Vagina (tissue), 2 donors: ENCODE results near the gene TEKTIP1. TPM values are rescaled to one million over a fixed set of nuclear protein-coding genes. Genes with fewer than 3 reads are reported as not detected.
A peak's percentile ranks its signal among the peaks of the same experiment; 100 is the strongest.

Experiments used
- DNase-seq, 2 donors: peaks; one replicate each; pipeline ENCODE4 v3.0.0-alpha.2; 2017; ENCODE audit errors: extremely low spot score in 2 of 2
- H3K27ac ChIP-seq: fragments of 200-600 bp; sonication (generic); one replicate; pipeline ENCODE4 v1.5.1; 2019
- H3K27me3 ChIP-seq: fragments of 200-600 bp; sonication (generic); one replicate; pipeline ENCODE4 v1.5.1; 2019
- H3K36me3 ChIP-seq, 2 donors: fragments of 200-600 bp; sonication (generic); one replicate each; pipeline ENCODE4 v1.5.1; 2017 to 2019
- H3K4me1 ChIP-seq: fragments of 200-600 bp; sonication (generic); one replicate; pipeline ENCODE4 v1.5.1; 2019
- H3K4me3 ChIP-seq, 2 donors: fragments of 200-600 bp; sonication (generic); 1 replicate in 1 of 2; 2 replicates in 1 of 2; pipeline ENCODE4 v1.5.1; 2016 to 2019
- H3K9me3 ChIP-seq: fragments of 200-600 bp; sonication (generic); one replicate; pipeline ENCODE4 v1.5.1; 2019
- POLR2A ChIP-seq, 2 donors: fragments of 450-650 bp; IDR thresholded peaks; one replicate each; pipeline ENCODE4 v1.6.1; 2017; ENCODE audit warnings: antibody characterized with exemption in 2 of 2, mild to moderate bottlenecking in 2 of 2, moderate library complexity in 2 of 2
- POLR2AphosphoS5 ChIP-seq, 2 donors: sonication (generic); formaldehyde crosslinking; IDR thresholded peaks; one replicate each; pipeline ENCODE4 v1.9.0; 2017; ENCODE audit warnings: antibody characterized with exemption in 2 of 2, mild to moderate bottlenecking in 2 of 2, low read depth in 1 of 2; ENCODE audit not compliant: insufficient read depth in 1 of 2
- intact Hi-C: fragments of 100-400 bp; cut with DNase I; formaldehyde crosslinking; loops from one replicate; pipeline ENCODE4 v1.15.1; 2023
- total RNA-seq: library from RNA; depleted of rRNA; stranded (reverse); fragments of >200 nt; gene quantifications from one replicate; pipeline ENCODE4 v1.2.3, GENCODE V29; 2016
- TF ChIP-seq, protein P1 (sequence below), 3 experiments: fragments of 450-650 bp in 2 of 3; fragments of 200-600 bp in 1 of 3; sonication (generic) in 1 of 3; IDR thresholded peaks; one replicate each; pipeline ENCODE4 v1.5.1; 2017 to 2019; ENCODE audit warnings: antibody characterized with exemption in 3 of 3, mild to moderate bottlenecking in 2 of 3, moderate library complexity in 2 of 3

The TEKTIP1 gene
- total RNA-seq, 1 donor from 2014 or later, result not detected

DNA sequence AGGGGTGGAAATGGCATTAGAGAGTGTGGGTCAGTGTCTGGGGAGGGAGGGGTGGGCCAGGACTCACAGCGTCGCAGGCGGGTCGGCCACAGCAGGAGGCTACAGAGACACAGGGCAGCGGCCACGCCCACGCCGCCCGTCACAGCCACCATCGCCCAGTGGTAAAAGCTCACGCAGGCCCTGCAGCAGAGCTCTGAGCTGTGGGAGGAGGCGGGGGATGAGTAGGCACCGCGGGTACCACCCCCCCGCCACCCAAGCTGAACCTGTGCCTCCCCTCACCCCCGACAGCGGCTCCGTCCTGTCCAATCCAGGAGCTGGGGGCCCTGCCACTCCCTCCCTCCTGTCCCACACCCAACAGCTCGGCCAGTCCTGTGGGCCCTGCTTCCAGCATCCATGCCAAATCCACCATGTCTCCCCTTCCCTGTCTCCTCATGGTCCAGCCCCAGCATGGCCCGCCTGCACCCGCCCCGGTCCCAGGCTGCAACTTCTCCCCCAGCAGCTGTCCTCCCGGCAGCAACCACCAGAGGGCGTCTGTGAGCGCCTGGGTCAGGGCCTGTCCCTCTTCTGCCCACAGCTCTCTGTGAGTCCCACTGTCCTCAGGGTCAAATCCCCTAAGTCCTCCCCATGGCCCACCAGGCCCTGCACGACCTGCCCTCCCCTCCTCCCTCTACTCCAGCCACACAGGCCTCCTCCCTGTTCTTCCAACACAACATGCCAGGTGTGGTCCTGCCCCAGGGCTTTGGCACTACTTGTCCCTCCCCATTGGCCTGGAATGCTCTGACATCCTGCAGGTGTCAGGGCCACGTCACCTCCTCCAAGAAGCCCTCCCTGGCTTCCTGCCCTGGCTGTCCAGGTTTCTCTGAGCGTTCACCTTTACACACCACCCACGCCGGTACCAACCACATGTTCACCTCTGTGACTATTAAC, 6.0 kb downstream of the TEKTIP1 start:
- Histone ChIP-seq H3K9me3 (no peaks in the 10 kb centered on the region), H3K36me3 (peaks cover 0 to 7% of the 10 kb centered on the region in 2 donors), H3K27me3 (no peaks in the 10 kb centered on the region), H3K4me3 (no peak overlapping the region), H3K27ac (no peak overlapping the region), H3K4me1 (no peaks in the 10 kb centered on the region)
- TF ChIP-seq, protein P1, sequence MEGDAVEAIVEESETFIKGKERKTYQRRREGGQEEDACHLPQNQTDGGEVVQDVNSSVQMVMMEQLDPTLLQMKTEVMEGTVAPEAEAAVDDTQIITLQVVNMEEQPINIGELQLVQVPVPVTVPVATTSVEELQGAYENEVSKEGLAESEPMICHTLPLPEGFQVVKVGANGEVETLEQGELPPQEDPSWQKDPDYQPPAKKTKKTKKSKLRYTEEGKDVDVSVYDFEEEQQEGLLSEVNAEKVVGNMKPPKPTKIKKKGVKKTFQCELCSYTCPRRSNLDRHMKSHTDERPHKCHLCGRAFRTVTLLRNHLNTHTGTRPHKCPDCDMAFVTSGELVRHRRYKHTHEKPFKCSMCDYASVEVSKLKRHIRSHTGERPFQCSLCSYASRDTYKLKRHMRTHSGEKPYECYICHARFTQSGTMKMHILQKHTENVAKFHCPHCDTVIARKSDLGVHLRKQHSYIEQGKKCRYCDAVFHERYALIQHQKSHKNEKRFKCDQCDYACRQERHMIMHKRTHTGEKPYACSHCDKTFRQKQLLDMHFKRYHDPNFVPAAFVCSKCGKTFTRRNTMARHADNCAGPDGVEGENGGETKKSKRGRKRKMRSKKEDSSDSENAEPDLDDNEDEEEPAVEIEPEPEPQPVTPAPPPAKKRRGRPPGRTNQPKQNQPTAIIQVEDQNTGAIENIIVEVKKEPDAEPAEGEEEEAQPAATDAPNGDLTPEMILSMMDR (IDR thresholded peaks at IDR 0.05), result peak; percentile 78 to 92 (median 81)
- TF ChIP-seq POLR2A (IDR thresholded peaks at IDR 0.05) (no peak), POLR2AphosphoS5 (IDR thresholded peaks at IDR 0.05; ENCODE audit: insufficient read depth in 1 of 2, low read depth in 1 of 2) (peak in 1 of 2 donors; percentile 22)
- intact Hi-C loops, result loop anchor here (2.0 to 10.0 kb wide), 2 partner anchors 74 to 160 kb away; partner anchors contain the start of genes PIP5K1C and TJP3
- no peak for DNase-seq

DNA sequence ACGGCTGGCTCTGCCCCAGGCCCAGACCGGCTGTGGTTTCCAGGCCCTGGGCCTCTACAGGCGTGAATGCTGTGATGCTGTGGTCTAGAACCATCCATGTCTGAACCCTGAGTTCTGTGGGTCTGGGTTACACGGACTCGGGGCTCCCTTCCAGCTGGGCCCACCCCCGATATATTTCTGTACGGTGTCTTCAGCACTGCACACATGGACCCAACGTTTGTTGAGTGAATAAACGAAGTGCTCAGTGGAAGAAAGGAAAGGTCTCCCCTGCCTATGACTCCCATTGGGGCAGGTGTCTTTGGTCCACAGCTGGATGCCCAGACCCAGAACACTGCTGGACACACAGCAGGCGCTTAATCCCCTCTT, 6.7 kb downstream of the TEKTIP1 start:
- Histone ChIP-seq H3K4me1 (no peaks in the 10 kb centered on the region), H3K27ac (no peak overlapping the region), H3K9me3 (no peaks in the 10 kb centered on the region), H3K4me3 (no peak overlapping the region), H3K36me3 (peaks cover 0 to 7% of the 10 kb centered on the region in 2 donors), H3K27me3 (no peaks in the 10 kb centered on the region)
- no peak for TF ChIP-seq POLR2AphosphoS5 (IDR thresholded peaks at IDR 0.05; ENCODE audit: insufficient read depth in 1 of 2, low read depth in 1 of 2)
- DNase-seq, result no peak
- intact Hi-C loops, result loop anchor here (2.0 to 10.0 kb wide), 2 partner anchors 73 to 159 kb away; partner anchors contain the start of genes PIP5K1C and TJP3

DNA sequence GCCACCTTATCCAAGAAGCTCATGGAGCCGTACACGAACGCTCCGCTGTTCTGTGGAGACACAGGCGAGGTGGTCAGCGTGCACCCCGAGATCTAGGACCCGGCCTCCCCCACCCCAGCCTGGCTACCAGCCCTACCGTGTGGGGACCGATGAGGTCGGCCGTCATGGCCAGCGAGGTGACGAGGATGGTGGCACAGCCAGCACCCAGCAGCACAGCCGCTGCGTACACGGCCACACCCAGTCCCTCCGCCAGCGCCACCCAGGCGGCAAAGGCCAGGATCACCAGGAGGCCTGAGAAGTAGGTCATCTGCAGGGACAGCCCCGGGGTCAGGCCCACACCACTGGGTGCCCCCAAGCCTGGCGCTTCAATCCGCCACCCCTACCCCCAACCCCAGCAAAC, 7.1 kb downstream of the TEKTIP1 start:
- Histone ChIP-seq H3K27me3 (no peaks in the 10 kb centered on the region), H3K4me3 (no peak overlapping the region), H3K4me1 (no peaks in the 10 kb centered on the region), H3K36me3 (peaks cover 0 to 7% of the 10 kb centered on the region in 2 donors), H3K9me3 (no peaks in the 10 kb centered on the region), H3K27ac (no peak overlapping the region)
- TF ChIP-seq, protein P1 (IDR thresholded peaks at IDR 0.05), result no peak
- TF ChIP-seq POLR2AphosphoS5 (IDR thresholded peaks at IDR 0.05; ENCODE audit: insufficient read depth in 1 of 2, low read depth in 1 of 2), result no peak
- no peak for TF ChIP-seq POLR2A (IDR thresholded peaks at IDR 0.05)
- DNase-seq, result no peak
- intact Hi-C loops, result loop anchor here (10.0 kb wide), 1 partner anchor 159 kb away; the partner anchor contains the start of genes PIP5K1C and TJP3

DNA sequence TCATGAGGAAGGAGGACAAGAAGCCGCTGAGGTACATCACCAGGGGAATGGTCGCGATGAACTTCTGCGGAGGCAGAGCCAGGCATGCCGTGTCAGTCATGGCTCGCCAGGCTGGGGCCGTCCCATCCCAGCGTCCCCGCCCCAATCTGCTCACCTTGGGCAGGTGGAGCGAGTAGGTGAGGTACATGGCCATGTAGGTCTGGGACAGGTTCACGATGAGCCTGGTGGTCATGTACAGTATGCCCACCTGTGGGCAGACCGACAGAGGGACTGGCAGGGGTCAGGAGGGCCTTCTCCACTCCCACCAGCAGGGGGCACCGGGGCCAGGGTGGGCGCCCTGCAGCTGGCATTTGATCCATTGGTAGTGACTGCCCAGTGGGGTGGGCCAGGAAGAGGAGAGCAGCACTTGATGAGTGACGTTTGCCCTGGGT, 8.3 kb downstream of the TEKTIP1 start:
- intact Hi-C loops, result loop anchor here (10.0 kb wide), 1 partner anchor 157 kb away; the partner anchor contains the start of genes PIP5K1C and TJP3
- Histone ChIP-seq H3K4me1 (no peaks in the 10 kb centered on the region), H3K27me3 (no peaks in the 10 kb centered on the region), H3K9me3 (no peaks in the 10 kb centered on the region), H3K27ac (no peak overlapping the region), H3K4me3 (no peak overlapping the region), H3K36me3 (peaks cover 0 to 7% of the 10 kb centered on the region in 2 donors)
- no peak for DNase-seq
- no peak for TF ChIP-seq POLR2A (IDR thresholded peaks at IDR 0.05)
- TF ChIP-seq, protein P1 (IDR thresholded peaks at IDR 0.05), result peak in 1 of 3 experiments; percentile 24

DNA sequence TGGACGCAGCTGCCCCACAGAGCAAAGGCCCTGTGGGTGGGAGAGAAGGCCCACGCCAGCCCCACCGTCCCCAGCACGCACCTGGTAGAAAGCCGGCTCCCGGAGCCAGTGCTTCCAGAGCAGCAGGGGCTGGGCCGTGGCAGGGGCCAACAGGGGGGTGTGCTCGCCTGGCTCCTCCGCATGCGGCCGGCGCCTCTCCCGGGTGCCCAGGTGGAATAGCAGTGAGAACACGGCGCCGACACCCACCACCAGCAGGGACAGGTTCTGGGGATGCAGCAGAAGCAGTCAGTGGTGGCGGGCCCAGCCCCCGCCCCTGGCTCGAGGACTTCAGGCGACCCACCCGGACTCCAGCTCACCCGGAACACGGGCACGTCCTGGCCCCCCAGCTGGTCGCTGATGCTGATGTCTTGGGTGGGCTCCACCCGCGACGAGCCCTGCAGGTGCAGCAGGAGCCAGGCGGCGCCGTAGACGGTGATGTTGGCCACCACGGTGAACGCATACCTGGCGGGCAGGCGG, 8.9 kb downstream of the TEKTIP1 start:
- intact Hi-C loops, result loop anchor here (10.0 kb wide), 1 partner anchor 157 kb away; the partner anchor contains the start of genes PIP5K1C and TJP3
- TF ChIP-seq POLR2A (IDR thresholded peaks at IDR 0.05), result no peak
- no peak for TF ChIP-seq POLR2AphosphoS5 (IDR thresholded peaks at IDR 0.05; ENCODE audit: insufficient read depth in 1 of 2, low read depth in 1 of 2)
- TF ChIP-seq, protein P1 (IDR thresholded peaks at IDR 0.05), result no peak
- peaks cover 0 to 7% of the 10 kb centered on the region in 2 donors for H3K36me3 ChIP-seq
- H3K27ac ChIP-seq, result no peak overlapping the region
- no peak for DNase-seq
- no peaks in the 10 kb centered on the region for H3K9me3 ChIP-seq
- H3K4me1 ChIP-seq, result peaks cover 5% of the 10 kb centered on the region
- no peaks in the 10 kb centered on the region for H3K27me3 ChIP-seq
- H3K4me3 ChIP-seq, result no peak overlapping the region
